NCI-H2029 (cell line): ENCODE data around the gene BHLHA15.

Source experiments
- DNase-seq: peaks from one replicate; lab custom pipeline; 2025; lab: John Stamatoyannopoulos, UW

The BHLHA15 gene

GRCh38 chr7:98187138-98187502 lies 24.1 kb upstream of the BHLHA15 start:
- no peak for DNase-seq

- DNase-seq: no peak
These were observed 21.7 kb upstream of the BHLHA15 start for GRCh38 chr7:98189559-98189958.

GRCh38 chr7:98191668-98192431 lies 19.4 kb upstream of the BHLHA15 start:
- no peak for DNase-seq

- no peak for DNase-seq
These were observed 18.3 kb upstream of the BHLHA15 start for GRCh38 chr7:98192781-98193457.

GRCh38 chr7:98193474-98194180 lies 17.6 kb upstream of the BHLHA15 start:
- no peak for DNase-seq

- DNase-seq: no peak
These were observed 17.1 kb upstream of the BHLHA15 start for GRCh38 chr7:98194186-98194585.

- no peak for DNase-seq
These were observed 16.4 kb upstream of the BHLHA15 start for GRCh38 chr7:98194672-98195457.

- DNase-seq: no peak
These were observed 14.3 kb upstream of the BHLHA15 start for GRCh38 chr7:98196706-98197605.

- no peak for DNase-seq
These were observed 12.1 kb upstream of the BHLHA15 start for GRCh38 chr7:98199131-98199530.

- DNase-seq: no peak
These were observed 10.9 kb upstream of the BHLHA15 start for GRCh38 chr7:98200364-98200763.

GRCh38 chr7:98202367-98203195 lies 8.7 kb upstream of the BHLHA15 start:
- no peak for DNase-seq

GRCh38 chr7:98203261-98203963 lies 7.8 kb upstream of the BHLHA15 start:
- DNase-seq: no peak

GRCh38 chr7:98203964-98204605 lies 7.2 kb upstream of the BHLHA15 start:
- DNase-seq: no peak

- DNase-seq: no peak
These were observed 6.6 kb upstream of the BHLHA15 start for GRCh38 chr7:98204670-98205069.

GRCh38 chr7:98205162-98205845 lies 5.9 kb upstream of the BHLHA15 start:
- no peak for DNase-seq

GRCh38 chr7:98206451-98207330 lies 4.5 kb upstream of the BHLHA15 start:
- DNase-seq: no peak

GRCh38 chr7:98209166-98209920 lies 1.9 kb upstream of the BHLHA15 start:
- no peak for DNase-seq
